A673 (cell line): ENCODE data around the gene CERK. TPM values are rescaled to one million over a fixed set of nuclear protein-coding genes. Genes with fewer than 3 reads are reported as not detected.

Experiments used
- BruUV-seq: library from RNA; stranded (reverse); fragments of 400-500 nt; replicated peaks from 2 replicates; lab custom pipeline; 2021; lab: Mats Ljungman, UMichigan
- CTCF ChIA-PET: fragments of 300-600 bp; sonication (Branson Sonifier 250); formaldehyde crosslinking; loops from one replicate; lab custom pipeline; 2022; ENCODE audit warnings: antibody characterized with exemption; lab: Charles Lee
- POLR2A ChIA-PET: fragments of 300-600 bp; sonication (Branson Sonifier 250); formaldehyde crosslinking; loops from one replicate; lab custom pipeline; 2022; ENCODE audit warnings: antibody characterized with exemption; ENCODE audit not compliant: low non-redundant PET; lab: Charles Lee
- DNase-seq: peaks from one replicate; pipeline ENCODE4 v3.0.0-alpha.2; 2015; ENCODE audit warnings: low spot score
- H3K27ac ChIP-seq: fragments of 200-600 bp; sonication (generic); 2 replicates; pipeline ENCODE4 v1.5.1; 2016; ENCODE audit warnings: mixed run types, low read depth, mild to moderate bottlenecking, mixed read lengths, antibody characterized with exemption, low read length; ENCODE audit not compliant: poor library complexity, severe bottlenecking
- H3K27me3 ChIP-seq: fragments of 200-600 bp; sonication (generic); replicated peaks from 2 replicates; pipeline ENCODE4 v1.6.1; 2017; ENCODE audit warnings: mixed run types, low read depth, mild to moderate bottlenecking, mixed read lengths, antibody characterized with exemption, low read length; ENCODE audit not compliant: insufficient read depth, poor library complexity
- H3K36me3 ChIP-seq: fragments of 200-600 bp; sonication (generic); 2 replicates; pipeline ENCODE4 v1.6.1; 2016; ENCODE audit warnings: mixed run types, mild to moderate bottlenecking, mixed read lengths, antibody characterized with exemption, low read length; ENCODE audit not compliant: insufficient read depth, poor library complexity, severe bottlenecking
- H3K4me1 ChIP-seq: fragments of 200-600 bp; sonication (generic); 2 replicates; pipeline ENCODE4 v1.6.1; 2017; ENCODE audit warnings: mixed run types, mild to moderate bottlenecking, mixed read lengths, antibody characterized with exemption, low read length; ENCODE audit not compliant: insufficient read depth, poor library complexity, severe bottlenecking
- H3K4me3 ChIP-seq: fragments of 200-600 bp; sonication (generic); 2 replicates; pipeline ENCODE4 v1.5.1; 2016; ENCODE audit warnings: low read depth, mixed run types, mild to moderate bottlenecking, mixed read lengths, low read length; ENCODE audit not compliant: poor library complexity, severe bottlenecking
- H3K9me3 ChIP-seq: fragments of 200-600 bp; sonication (generic); 2 replicates; pipeline ENCODE4 v1.6.1; 2016; ENCODE audit warnings: mixed run types, low read depth, mild to moderate bottlenecking, mixed read lengths, antibody characterized with exemption, low read length; ENCODE audit not compliant: poor library complexity, severe bottlenecking
- EZH2 ChIP-seq: fragments of 200-600 bp; sonication (generic); IDR thresholded peaks from 2 replicates; pipeline ENCODE4 v1.6.1; 2017; ENCODE audit warnings: borderline replicate concordance, low read depth, mild to moderate bottlenecking, mixed read lengths, antibody characterized with exemption, low read length; ENCODE audit not compliant: poor library complexity, severe bottlenecking
- intact Hi-C: fragments of 100-400 bp; cut with micrococcal nuclease; formaldehyde crosslinking; loops from one replicate; pipeline ENCODE4 v1.10.0; 2022; ENCODE audit not compliant: unreplicated experiment
- total RNA-seq: library from RNA; stranded (reverse); gene quantifications from 2 replicates; pipeline ENCODE4 v1.2.3, GENCODE V29; 2021
- TF ChIP-seq, protein P1 (sequence below): fragments of 300-800, 200-600 bp; sonication (generic); conservative IDR thresholded peaks from 2 replicates; pipeline ENCODE4 v1.5.1; 2017; ENCODE audit warnings: low read depth, mild to moderate bottlenecking, antibody characterized with exemption, low read length, moderate library complexity, mixed read lengths

CERK gene
- total RNA-seq, 1 experiment from 2014 or later: 58.8 TPM

GRCh38 chr22:46726986-46727317 lies 11.1 kb downstream of the CERK start:
- CTCF ChIA-PET: no interaction called here
- no peak overlapping the region for H3K4me3 ChIP-seq
- no peak overlapping the region for H3K27ac ChIP-seq
- no peaks in the 10 kb centered on the region for H3K27me3 ChIP-seq
- H3K9me3 ChIP-seq: no peaks in the 10 kb centered on the region
- intact Hi-C loops: no loop called here
- BruUV-seq: no TSS peak
- DNase-seq: no peak
- H3K4me1 ChIP-seq: peaks cover 14% of the 10 kb centered on the region
- H3K36me3 ChIP-seq: peaks cover 19% of the 10 kb centered on the region
- POLR2A ChIA-PET: interaction anchor here (0.6 kb wide), 1 partner anchor 966 kb away, joined by 10 read pairs; no protein-coding TSS in a partner anchor
- no peak for TF ChIP-seq EZH2
- TF ChIP-seq, protein P1, sequence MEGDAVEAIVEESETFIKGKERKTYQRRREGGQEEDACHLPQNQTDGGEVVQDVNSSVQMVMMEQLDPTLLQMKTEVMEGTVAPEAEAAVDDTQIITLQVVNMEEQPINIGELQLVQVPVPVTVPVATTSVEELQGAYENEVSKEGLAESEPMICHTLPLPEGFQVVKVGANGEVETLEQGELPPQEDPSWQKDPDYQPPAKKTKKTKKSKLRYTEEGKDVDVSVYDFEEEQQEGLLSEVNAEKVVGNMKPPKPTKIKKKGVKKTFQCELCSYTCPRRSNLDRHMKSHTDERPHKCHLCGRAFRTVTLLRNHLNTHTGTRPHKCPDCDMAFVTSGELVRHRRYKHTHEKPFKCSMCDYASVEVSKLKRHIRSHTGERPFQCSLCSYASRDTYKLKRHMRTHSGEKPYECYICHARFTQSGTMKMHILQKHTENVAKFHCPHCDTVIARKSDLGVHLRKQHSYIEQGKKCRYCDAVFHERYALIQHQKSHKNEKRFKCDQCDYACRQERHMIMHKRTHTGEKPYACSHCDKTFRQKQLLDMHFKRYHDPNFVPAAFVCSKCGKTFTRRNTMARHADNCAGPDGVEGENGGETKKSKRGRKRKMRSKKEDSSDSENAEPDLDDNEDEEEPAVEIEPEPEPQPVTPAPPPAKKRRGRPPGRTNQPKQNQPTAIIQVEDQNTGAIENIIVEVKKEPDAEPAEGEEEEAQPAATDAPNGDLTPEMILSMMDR: no peak

- Histone ChIP-seq H3K4me1 (peaks cover 12% of the 10 kb centered on the region), H3K4me3 (no peak overlapping the region), H3K9me3 (no peaks in the 10 kb centered on the region), H3K27ac (no peak overlapping the region), H3K36me3 (peaks cover 16% of the 10 kb centered on the region), H3K27me3 (no peaks in the 10 kb centered on the region)
- BruUV-seq: no TSS peak
- no peak for DNase-seq
- TF ChIP-seq, protein P1: no peak
- TF ChIP-seq EZH2: no peak
- intact Hi-C loops: no loop called here
- POLR2A ChIA-PET: interaction anchor here (0.5 to 0.6 kb wide), 2 partner anchors 62 to 966 kb away, joined by 4 to 10 read pairs; no protein-coding TSS in a partner anchor
- CTCF ChIA-PET: no interaction called here
Observed at GRCh38 chr22:46726066-46726985, 11.7 kb downstream of the CERK start.

GRCh38 chr22:46725096-46725495 lies 13.0 kb downstream of the CERK start:
- BruUV-seq: no TSS peak
- H3K9me3 ChIP-seq: no peaks in the 10 kb centered on the region
- TF ChIP-seq EZH2: no peak
- TF ChIP-seq, protein P1: no peak
- peaks cover under 1% of the 10 kb centered on the region for H3K4me1 ChIP-seq
- intact Hi-C loops: no loop called here
- ChIA-PET CTCF (no interaction called here), POLR2A (no interaction called here)
- no peak for DNase-seq
- no peak overlapping the region for H3K4me3 ChIP-seq
- peaks cover 22% of the 10 kb centered on the region for H3K36me3 ChIP-seq
- H3K27ac ChIP-seq: no peak overlapping the region
- H3K27me3 ChIP-seq: no peaks in the 10 kb centered on the region
